ENCODE measurements around the gene CRIM1. TPM values are rescaled to one million over a fixed set of nuclear protein-coding genes. Genes with fewer than 3 reads are reported as not detected.

The CRIM1 gene
- total and polyA plus RNA-seq, 4 donors = 24.3 to 119 (median 58.4) TPM

GRCh38 chr2:36499128-36499820 is 143.7 kb downstream of the CRIM1 start:
- no peak for DNase-seq
- Histone ChIP-seq H3K4me1 (ENCODE audit: control insufficient read depth in 5 of 5, insufficient read depth in 5 of 5, low read length in 5 of 5) (no peaks in the 10 kb centered on the region), H3K27ac (ENCODE audit: low read depth in 1 of 2, low read length in 1 of 2) (no peak overlapping the region), H3K9me3 (ENCODE audit: control insufficient read depth in 4 of 4, insufficient read depth in 3 of 4, low read length in 3 of 4) (no peaks in the 10 kb centered on the region), H3K27me3 (ENCODE audit: control insufficient read depth in 3 of 3, insufficient read depth in 3 of 3, low read length in 2 of 3) (no peaks in the 10 kb centered on the region), H3K36me3 (ENCODE audit: control insufficient read depth in 4 of 4, insufficient read depth in 4 of 4, low read length in 4 of 4) (peaks cover 5 to 20% (median 15%) of the 10 kb centered on the region in 4 donors), H3K4me3 (no peak overlapping the region), H3K9ac (ENCODE audit: insufficient read depth in 1 of 2, low read length in 2 of 2) (no peak overlapping the region)
- TF ChIP-seq CTCF (IDR thresholded peaks at IDR 0.05; ENCODE audit: control extremely low read depth, extremely low read depth) = no peak
- no peak for ATAC-seq (ENCODE audit: insufficient read depth, low FRiP score)
- WGBS, 2 donors = 92 to 93% methylated on average over 6 of the region's 6 CpGs

- no peak overlapping the region for H3K9ac ChIP-seq (ENCODE audit: insufficient read depth in 1 of 2, low read length in 2 of 2)
- ATAC-seq (ENCODE audit: insufficient read depth, low FRiP score) = no peak
- TF ChIP-seq CTCF (IDR thresholded peaks at IDR 0.05; ENCODE audit: control extremely low read depth, extremely low read depth) = no peak
Measured at GRCh38 chr2:36500072-36500471, 144.5 kb downstream of the CRIM1 start.

GRCh38 chr2:36502081-36502480 is 146.5 kb downstream of the CRIM1 start:
- no peaks in the 10 kb centered on the region for H3K27me3 ChIP-seq (ENCODE audit: control insufficient read depth in 3 of 3, insufficient read depth in 3 of 3, low read length in 2 of 3)
- no peaks in the 10 kb centered on the region for H3K9me3 ChIP-seq (ENCODE audit: control insufficient read depth in 4 of 4, insufficient read depth in 3 of 4, low read length in 3 of 4)
- no peak for TF ChIP-seq CTCF (IDR thresholded peaks at IDR 0.05; ENCODE audit: control extremely low read depth, extremely low read depth)
- DNase-seq = no peak
- no peak overlapping the region for H3K9ac ChIP-seq (ENCODE audit: insufficient read depth in 1 of 2, low read length in 2 of 2)
- ATAC-seq (ENCODE audit: insufficient read depth, low FRiP score) = no peak
- 61% methylated on average over 4 of the region's 4 CpGs for WGBS, 2 donors
- H3K4me3 ChIP-seq = no peak overlapping the region
- peaks cover 5 to 26% (median 18%) of the 10 kb centered on the region in 4 donors for H3K36me3 ChIP-seq (ENCODE audit: control insufficient read depth in 4 of 4, insufficient read depth in 4 of 4, low read length in 4 of 4)
- no peaks in the 10 kb centered on the region for H3K4me1 ChIP-seq (ENCODE audit: control insufficient read depth in 5 of 5, insufficient read depth in 5 of 5, low read length in 5 of 5)
- H3K27ac ChIP-seq (ENCODE audit: low read depth in 1 of 2, low read length in 1 of 2) = no peak overlapping the region

More at GRCh38 chr2:36500072-36500471, 144.5 kb downstream of the CRIM1 start:
- no peak overlapping the region for H3K27ac ChIP-seq (ENCODE audit: low read depth in 1 of 2, low read length in 1 of 2)
- no peak for DNase-seq
- no peak overlapping the region for H3K4me3 ChIP-seq
- H3K9me3 ChIP-seq (ENCODE audit: control insufficient read depth in 4 of 4, insufficient read depth in 3 of 4, low read length in 3 of 4) = no peaks in the 10 kb centered on the region
- WGBS, 2 donors = 94 to 97% methylated on average over 7 of the region's 7 CpGs
- H3K4me1 ChIP-seq (ENCODE audit: control insufficient read depth in 5 of 5, insufficient read depth in 5 of 5, low read length in 5 of 5) = no peaks in the 10 kb centered on the region
- H3K27me3 ChIP-seq (ENCODE audit: control insufficient read depth in 3 of 3, insufficient read depth in 3 of 3, low read length in 2 of 3) = no peaks in the 10 kb centered on the region
- H3K36me3 ChIP-seq (ENCODE audit: control insufficient read depth in 4 of 4, insufficient read depth in 4 of 4, low read length in 4 of 4) = peaks cover 5 to 22% (median 15%) of the 10 kb centered on the region in 4 donors

GRCh38 chr2:36507408-36507812 is 151.8 kb downstream of the CRIM1 start:
- TF ChIP-seq CTCF (IDR thresholded peaks at IDR 0.05; ENCODE audit: control extremely low read depth, extremely low read depth) = peak; percentile 63
- H3K27me3 ChIP-seq (ENCODE audit: control insufficient read depth in 3 of 3, insufficient read depth in 3 of 3, low read length in 2 of 3) = no peaks in the 10 kb centered on the region
- H3K27ac ChIP-seq (ENCODE audit: low read depth in 1 of 2, low read length in 1 of 2) = no peak overlapping the region
- no peak overlapping the region for H3K9ac ChIP-seq (ENCODE audit: insufficient read depth in 1 of 2, low read length in 2 of 2)
- ATAC-seq (ENCODE audit: insufficient read depth, low FRiP score) = peak; percentile 74
- no peaks in the 10 kb centered on the region for H3K4me1 ChIP-seq (ENCODE audit: control insufficient read depth in 5 of 5, insufficient read depth in 5 of 5, low read length in 5 of 5)
- H3K36me3 ChIP-seq (ENCODE audit: control insufficient read depth in 4 of 4, insufficient read depth in 4 of 4, low read length in 4 of 4) = peaks cover 0 to 18% (median 14%) of the 10 kb centered on the region in 4 donors
- peak; percentile 58 to 76 (median 76) for DNase-seq
- H3K9me3 ChIP-seq (ENCODE audit: control insufficient read depth in 4 of 4, insufficient read depth in 3 of 4, low read length in 3 of 4) = no peaks in the 10 kb centered on the region
- H3K4me3 ChIP-seq = no peak overlapping the region

Data from lung (tissue), 12 donors.